Measurements from ENCODE around the gene RXFP1.

- TF ChIP-seq, protein P1, sequence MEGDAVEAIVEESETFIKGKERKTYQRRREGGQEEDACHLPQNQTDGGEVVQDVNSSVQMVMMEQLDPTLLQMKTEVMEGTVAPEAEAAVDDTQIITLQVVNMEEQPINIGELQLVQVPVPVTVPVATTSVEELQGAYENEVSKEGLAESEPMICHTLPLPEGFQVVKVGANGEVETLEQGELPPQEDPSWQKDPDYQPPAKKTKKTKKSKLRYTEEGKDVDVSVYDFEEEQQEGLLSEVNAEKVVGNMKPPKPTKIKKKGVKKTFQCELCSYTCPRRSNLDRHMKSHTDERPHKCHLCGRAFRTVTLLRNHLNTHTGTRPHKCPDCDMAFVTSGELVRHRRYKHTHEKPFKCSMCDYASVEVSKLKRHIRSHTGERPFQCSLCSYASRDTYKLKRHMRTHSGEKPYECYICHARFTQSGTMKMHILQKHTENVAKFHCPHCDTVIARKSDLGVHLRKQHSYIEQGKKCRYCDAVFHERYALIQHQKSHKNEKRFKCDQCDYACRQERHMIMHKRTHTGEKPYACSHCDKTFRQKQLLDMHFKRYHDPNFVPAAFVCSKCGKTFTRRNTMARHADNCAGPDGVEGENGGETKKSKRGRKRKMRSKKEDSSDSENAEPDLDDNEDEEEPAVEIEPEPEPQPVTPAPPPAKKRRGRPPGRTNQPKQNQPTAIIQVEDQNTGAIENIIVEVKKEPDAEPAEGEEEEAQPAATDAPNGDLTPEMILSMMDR (IDR thresholded peaks at IDR 0.05; ENCODE audit: low read depth, low read length), result no peak
- no peak for TF ChIP-seq EZH2phosphoT487 (IDR thresholded peaks at IDR 0.05; ENCODE audit: low read depth)
Observed at GRCh38 chr4:158572608-158573007, 50.9 kb downstream of the RXFP1 start.
